Amniotic epithelial cell (primary cell): ENCODE data around the gene OXCT2.
A peak's percentile ranks its signal among the peaks of the same experiment; 100 is the strongest.

Experiments used
- DNase-seq: peaks from one replicate; pipeline ENCODE4 v3.0.0-alpha.2; 2010; ENCODE audit warnings: low read depth

Gene OXCT2

GRCh38 chr1:39733161-39733560, 38.0 kb downstream of the OXCT2 start:
- DNase-seq: no peak

DNA sequence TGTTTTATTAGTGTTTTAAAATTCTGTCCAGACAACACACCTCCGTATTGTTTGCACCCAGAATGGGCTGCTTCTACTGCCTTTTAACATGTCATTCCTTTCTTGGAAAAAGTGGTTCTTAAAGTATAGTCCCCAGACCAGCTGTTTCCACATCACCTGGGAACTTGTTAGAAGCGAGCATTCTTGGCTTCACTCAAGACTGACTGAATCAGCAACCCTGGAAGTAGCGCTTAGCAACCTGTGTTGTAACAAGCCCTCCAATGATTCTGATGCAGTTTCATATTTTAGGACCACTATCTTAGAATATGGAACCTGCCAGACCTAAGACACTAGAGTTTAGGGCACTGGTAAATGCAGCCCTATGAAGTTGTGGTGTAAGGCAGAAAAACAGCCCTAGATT, 38.4 kb downstream of the OXCT2 start:
- peak; percentile 49 for DNase-seq

DNA sequence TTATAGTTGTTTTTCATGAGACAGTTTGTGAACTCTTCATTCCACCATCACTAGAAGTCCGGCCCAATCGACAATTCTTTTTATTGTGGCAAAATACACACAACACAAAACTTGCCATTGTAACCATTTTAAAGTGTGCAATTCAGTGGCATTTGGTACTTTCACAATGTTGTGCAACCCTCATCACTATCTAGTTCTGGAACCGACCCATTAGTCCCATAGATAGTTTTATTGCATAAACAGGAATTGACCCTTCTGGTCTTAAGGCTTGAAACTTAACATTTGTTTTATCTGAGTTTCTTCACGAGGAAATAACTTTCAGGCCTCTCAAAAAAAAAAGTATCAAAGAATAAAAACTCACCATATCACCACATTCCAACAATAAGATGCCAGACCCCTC, 41.3 kb downstream of the OXCT2 start:
- no peak for DNase-seq

GRCh38 chr1:39729030-39729429, 42.1 kb downstream of the OXCT2 start:
- peak; percentile 52 for DNase-seq

GRCh38 chr1:39727932-39728317, 43.2 kb downstream of the OXCT2 start:
- no peak for DNase-seq

- no peak for DNase-seq
These were observed 43.8 kb downstream of the OXCT2 start for GRCh38 chr1:39727221-39727931.

DNA sequence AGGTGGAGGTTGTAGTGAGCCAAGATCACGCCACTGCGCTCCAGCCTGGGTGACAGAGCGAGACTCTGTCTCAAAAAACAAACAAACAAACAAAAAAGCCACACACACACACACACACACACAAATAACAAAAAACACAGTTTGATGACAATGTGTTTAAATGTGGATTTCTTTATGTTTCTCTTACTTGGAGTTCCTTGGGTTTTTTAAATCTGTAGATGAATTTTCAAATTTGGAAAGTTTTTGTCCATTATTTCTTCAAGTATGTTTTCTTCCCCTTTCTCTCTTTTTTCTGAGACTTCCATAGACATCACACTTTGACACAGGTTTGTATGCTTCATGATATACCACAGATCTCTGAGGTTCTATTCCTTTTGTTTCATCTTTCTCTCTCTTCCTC, 44.5 kb downstream of the OXCT2 start:
- no peak for DNase-seq

DNA sequence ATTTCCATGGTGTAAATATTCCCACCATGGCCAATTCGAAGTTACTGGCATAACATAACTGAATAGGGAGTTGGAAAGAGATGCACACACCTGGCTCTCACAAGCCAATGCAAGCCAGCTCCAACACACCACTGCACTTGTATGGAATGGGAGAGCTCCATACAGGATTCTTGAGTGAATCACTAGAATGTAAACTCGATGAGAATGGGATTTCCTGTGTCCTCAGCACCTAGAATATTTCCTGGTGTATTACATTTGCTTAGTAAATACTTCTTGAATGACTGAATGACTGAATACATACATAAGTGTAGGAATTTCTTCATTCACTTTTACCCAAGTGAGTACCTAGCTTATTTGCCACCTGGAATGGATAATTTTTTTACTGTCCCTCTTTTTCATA, 48.7 kb downstream of the OXCT2 start:
- DNase-seq: no peak

DNA sequence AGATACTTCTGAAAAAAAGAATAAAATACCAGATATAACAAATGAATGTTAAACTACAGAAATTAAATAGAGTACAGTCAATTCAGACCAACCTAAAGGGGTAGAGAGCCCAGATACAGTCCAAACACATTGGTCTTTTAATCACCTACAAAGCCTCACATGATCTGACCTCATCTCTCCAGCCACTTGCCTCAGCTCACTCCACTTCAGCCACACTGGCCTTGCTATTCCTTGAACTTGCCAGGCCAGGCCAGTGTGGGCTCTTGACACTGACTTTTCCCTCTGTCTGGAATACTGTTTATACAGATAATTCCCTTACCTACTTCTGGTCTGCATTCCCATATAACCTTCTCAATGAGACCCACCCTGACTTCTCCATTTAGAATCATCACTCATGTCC, 49.5 kb downstream of the OXCT2 start:
- DNase-seq: no peak

DNA sequence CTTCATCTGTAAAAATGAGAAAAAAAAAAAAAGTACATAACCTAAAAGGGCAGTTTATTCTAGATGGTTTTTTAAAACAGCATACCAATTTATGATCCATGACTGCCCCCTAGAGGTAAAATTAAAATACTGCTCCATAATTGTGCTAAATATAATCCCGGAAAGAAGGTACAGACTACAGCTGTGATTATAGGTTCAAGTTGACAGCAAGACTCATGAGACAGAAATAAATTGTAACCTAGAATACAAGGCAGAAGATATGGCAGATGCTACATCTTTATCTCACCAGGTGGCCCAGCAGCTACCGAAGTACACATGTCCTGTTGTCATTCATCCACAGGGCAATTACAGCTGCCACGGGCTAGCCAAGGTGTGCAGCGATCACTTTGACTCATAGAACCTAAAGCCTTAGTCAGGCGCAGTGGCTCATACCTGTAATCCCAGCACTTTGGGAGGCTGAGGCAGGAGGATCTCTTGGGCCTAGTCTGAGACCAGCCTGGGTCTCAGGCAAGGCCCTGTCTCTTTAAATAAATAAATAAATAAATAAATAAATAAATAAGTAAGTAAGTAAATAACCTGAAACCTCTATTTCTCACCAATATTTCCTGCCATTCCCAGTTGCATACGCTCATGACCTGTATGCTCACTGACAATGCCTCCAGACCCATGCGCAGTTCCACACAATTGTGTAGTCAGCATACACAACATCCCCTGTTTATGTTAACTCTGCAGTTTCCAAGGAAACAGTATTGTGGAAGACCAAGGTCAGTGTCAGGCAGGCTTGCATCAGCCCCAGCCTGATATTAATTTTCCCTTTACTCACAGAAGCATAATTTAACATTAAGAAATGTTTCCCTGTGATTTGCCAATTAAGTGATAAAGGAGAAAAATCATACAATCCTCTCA, 50.8 kb downstream of the OXCT2 start:
- peak; percentile 62 for DNase-seq
